ENCODE results near the gene ADAM12.

GRCh38 chr10:126240483-126240882 is 147.8 kb downstream of the ADAM12 start:
- TF ChIP-seq CTCF (IDR thresholded peaks at IDR 0.05; ENCODE audit: low read depth, low read length) (no peak), EZH2phosphoT487 (IDR thresholded peaks at IDR 0.05; ENCODE audit: low read depth) (no peak)

Data from OCI-LY3 (cell line).